ENCODE data around the gene NID2.

Gene NID2

GRCh38 chr14:52018970-52019369 lies 49.9 kb downstream of the NID2 start:
- H3K27ac ChIP-seq, result no peak overlapping the region
- TF ChIP-seq CTCF (conservative IDR thresholded peaks at IDR 0.05; ENCODE audit: low read depth), result no peak
- ChIA-PET CTCF (no interaction called here), POLR2A (ENCODE audit: low non-redundant PET) (no interaction called here)
- DNase-seq (ENCODE audit: low spot score), result no peak

DNA sequence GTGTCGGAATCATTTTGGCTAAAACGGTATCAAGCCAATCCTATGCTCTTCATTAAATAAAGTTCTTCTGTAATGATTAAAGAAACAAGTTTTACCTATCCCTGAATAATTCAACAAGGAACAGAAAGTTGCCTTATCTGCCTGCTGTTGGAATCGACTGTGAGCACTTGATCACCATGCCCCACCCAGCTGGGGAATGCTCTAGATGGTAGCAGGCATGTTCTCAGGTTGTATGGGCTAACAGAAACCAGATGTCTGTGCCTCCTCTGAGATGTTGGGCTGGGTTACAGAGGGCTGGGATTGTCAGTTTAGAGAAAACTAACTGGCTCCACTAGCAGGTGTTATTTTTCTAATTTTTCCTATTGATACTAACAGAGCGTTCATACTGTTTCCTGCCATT lies 50.6 kb downstream of the NID2 start:
- ChIA-PET CTCF (interaction anchor here (0.5 kb wide), 1 partner anchor 1278 kb away, joined by 3 read pairs; no protein-coding TSS in a partner anchor), POLR2A (ENCODE audit: low non-redundant PET) (no interaction called here)
- no peak overlapping the region for H3K27ac ChIP-seq
- no peak for TF ChIP-seq CTCF (conservative IDR thresholded peaks at IDR 0.05; ENCODE audit: low read depth)
- DNase-seq (ENCODE audit: low spot score), result no peak

DNA sequence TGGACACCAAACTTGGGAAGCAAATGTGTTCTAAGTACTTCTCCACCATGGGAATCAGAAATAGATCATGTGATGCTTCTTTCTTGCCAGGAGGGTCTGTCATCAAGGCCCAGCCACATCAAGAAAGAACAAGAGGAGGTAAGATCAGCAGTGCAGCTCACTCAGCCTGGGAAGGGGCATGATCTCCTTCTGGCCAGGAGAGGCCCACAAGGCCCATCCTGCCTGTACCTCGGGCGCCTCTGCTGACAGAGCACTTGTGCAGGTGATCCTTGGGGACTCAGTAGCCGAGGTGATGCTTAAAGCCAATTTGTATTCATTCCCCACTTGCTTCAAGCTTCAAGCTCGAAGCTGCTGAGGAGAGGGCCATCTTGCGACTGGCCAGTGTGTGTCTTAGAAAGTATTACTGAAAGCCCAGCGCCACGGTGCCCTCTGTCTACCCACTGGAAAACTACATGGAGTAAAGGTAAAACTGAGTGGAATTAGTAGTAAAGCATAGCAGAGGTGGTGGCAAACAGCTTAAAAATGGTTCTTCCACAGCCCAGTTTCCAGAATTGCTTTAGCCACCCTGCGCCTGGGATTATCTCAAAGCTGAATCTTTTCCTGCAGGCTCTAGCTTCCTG lies 53.3 kb downstream of the NID2 start:
- CTCF ChIA-PET, result interaction anchor here (0.6 to 1.3 kb wide), 2 partner anchors 19 to 1627 kb away, joined by 4 to 5 read pairs; no protein-coding TSS in a partner anchor

DNA sequence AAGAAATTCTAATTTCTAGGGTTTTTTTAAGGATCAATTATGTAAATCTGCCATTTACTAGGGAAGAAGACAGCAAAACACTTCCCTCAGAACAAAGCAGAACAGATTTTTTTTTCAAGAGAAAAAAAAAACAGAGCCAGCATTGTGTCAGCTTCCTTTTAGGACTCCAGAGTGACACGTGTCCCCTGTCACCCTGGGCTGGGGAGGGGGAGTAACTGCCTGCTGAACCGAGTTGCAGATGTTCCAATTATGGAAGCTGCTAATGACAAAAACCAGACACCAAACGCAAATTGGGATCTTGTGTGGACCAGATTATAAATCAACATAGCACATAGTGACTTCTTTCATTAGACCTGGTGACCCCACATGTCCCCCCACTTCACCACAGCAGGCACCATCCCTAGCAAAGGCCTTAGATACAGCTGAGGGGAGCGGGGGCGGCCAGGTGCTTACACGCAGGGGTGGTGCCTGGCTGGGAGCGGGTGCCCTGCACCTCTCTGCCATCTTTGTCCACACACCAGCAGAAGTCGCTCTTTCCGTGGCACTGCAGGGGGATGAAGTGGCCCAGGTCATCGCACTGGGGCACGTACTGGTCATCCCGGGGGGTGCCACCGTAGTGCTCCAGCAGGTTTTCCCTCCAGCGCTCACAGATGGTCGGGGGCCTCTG lies 54.1 kb downstream of the NID2 start:
- ChIA-PET CTCF (interaction anchor here (1.3 kb wide), 1 partner anchor 19 kb away, joined by 5 read pairs; no protein-coding TSS in a partner anchor), POLR2A (ENCODE audit: low non-redundant PET) (no interaction called here)
- no peak overlapping the region for H3K27ac ChIP-seq
- no peak for DNase-seq (ENCODE audit: low spot score)
- TF ChIP-seq CTCF (conservative IDR thresholded peaks at IDR 0.05; ENCODE audit: low read depth), result no peak

More for the DNA sequence above, 53.3 kb downstream of the NID2 start:
- POLR2A ChIA-PET (ENCODE audit: low non-redundant PET), result no interaction called here
- TF ChIP-seq CTCF (conservative IDR thresholded peaks at IDR 0.05; ENCODE audit: low read depth), result no peak
- H3K27ac ChIP-seq, result no peak overlapping the region
- no peak for DNase-seq (ENCODE audit: low spot score)

DNA sequence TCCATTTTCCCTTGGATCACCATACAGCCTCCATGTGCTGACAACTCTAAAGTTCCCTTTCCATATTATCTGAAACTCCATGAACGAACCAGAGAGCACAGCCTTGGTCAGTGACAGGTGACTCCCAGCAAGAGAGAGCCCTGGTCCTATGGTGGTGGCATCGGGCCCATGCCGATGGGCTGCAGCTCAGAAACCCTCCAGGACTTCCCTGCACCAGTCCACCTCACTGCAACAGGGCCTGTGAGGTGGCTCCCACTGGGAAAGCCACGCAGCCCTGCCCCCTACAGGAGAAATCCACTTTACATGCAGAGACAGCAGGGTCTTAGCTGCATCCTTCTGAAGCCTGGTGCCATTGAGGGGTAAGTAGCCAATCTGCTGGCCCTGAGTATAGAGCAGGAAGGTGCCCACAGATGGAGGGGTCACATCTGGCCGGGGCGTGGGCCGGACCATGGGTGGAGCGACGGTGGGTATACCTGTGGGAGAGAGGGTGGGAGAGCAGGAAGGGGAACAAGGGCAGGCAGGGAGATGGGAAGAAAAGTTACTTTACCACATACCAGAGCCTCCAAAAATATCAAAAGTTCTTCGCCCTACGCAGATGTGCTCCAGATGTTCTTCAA lies 54.8 kb downstream of the NID2 start:
- no peak for TF ChIP-seq CTCF (conservative IDR thresholded peaks at IDR 0.05; ENCODE audit: low read depth)
- no peak overlapping the region for H3K27ac ChIP-seq
- ChIA-PET CTCF (interaction anchor here (1.3 kb wide), 1 partner anchor 18 kb away, joined by 5 read pairs; no protein-coding TSS in a partner anchor), POLR2A (ENCODE audit: low non-redundant PET) (no interaction called here)
- no peak for DNase-seq (ENCODE audit: low spot score)

- DNase-seq (ENCODE audit: low spot score), result no peak
- ChIA-PET CTCF (no interaction called here), POLR2A (ENCODE audit: low non-redundant PET) (no interaction called here)
- no peak overlapping the region for H3K27ac ChIP-seq
- TF ChIP-seq CTCF (conservative IDR thresholded peaks at IDR 0.05; ENCODE audit: low read depth), result no peak
Measured at GRCh38 chr14:52012635-52013034, 56.2 kb downstream of the NID2 start.

All from RWPE1 (cell line).